ENCODE results near the gene TLE2.

Gene TLE2

DNA sequence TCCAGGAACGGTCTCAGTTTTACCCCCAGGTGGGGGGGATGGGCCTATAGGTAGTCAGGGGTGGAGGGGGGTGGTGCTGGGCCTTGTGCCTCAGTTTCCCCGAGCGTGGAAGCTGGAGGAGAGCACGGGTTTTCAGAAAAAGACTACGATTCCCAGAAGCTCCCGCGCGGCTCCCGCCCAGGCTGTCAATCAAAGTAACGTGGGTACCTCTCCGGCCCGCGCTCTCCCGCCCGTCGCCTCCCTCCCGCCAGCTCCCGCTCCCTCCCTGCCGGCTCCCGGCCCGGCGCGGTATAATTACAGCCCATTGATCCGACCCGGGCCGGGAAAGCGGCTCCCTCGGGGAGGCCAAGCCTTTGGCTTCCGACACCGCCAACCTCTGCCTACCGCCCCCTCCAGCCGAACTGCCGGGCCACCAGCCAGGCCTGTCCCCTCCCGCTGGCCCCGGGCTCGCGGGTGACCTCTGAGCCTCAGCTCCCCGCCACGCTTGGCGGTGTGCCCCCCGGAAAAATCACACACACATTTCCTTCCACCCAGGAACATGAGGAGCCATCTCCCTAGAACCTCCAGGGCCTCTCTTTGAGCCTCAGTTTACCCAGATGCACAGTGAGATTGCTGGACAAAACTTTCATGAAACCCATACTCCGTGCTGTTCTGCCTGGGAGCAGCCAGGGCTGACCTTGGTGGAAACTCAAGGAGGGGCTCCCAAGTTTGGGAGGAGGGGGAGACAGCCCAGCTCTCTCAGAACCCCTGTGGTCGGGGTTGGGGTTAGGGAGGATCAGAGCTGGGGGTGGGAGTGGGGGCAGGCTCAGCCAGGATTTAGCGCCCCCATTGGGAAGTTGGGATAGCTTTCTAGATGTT is 7.3 kb upstream of the TLE2 start:
- ATAC-seq (ENCODE audit: insufficient read depth, low read depth) = peak; percentile 62

DNA sequence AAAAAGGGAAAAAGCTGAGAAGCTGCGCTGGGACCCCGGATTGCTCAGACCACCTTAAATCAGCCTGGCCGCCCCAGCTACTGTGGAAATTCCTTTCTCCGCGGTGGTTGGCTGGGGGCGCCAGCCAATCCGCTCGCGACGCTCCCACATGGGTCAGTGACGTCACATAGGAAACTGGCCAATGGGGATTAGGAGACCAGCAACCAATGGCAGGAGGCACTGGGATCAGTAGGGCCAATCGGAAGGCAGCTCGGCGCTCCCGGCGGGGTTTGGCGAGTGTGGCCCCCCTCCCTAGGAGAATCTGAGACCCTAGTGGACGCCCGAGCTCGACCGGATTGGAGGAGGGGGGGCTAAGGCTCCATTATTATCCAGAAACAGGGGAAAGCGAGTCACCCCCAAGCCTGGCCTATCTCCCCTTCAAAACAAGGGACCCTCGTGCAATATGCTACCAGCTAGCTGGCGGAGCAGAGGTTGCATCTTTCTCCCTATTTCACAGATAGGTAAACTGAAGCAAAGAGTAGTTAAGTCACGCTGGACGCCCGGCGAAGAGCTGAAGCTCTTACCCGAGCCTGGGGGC is 6.5 kb upstream of the TLE2 start:
- TF ChIP-seq, protein P1, sequence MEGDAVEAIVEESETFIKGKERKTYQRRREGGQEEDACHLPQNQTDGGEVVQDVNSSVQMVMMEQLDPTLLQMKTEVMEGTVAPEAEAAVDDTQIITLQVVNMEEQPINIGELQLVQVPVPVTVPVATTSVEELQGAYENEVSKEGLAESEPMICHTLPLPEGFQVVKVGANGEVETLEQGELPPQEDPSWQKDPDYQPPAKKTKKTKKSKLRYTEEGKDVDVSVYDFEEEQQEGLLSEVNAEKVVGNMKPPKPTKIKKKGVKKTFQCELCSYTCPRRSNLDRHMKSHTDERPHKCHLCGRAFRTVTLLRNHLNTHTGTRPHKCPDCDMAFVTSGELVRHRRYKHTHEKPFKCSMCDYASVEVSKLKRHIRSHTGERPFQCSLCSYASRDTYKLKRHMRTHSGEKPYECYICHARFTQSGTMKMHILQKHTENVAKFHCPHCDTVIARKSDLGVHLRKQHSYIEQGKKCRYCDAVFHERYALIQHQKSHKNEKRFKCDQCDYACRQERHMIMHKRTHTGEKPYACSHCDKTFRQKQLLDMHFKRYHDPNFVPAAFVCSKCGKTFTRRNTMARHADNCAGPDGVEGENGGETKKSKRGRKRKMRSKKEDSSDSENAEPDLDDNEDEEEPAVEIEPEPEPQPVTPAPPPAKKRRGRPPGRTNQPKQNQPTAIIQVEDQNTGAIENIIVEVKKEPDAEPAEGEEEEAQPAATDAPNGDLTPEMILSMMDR (IDR thresholded peaks at IDR 0.05; ENCODE audit: borderline replicate concordance, extremely low read depth, low read length, poor library complexity, severe bottlenecking) = no peak
- no peak for TF ChIP-seq EZH2 (IDR thresholded peaks at IDR 0.05; ENCODE audit: borderline replicate concordance, low read depth, low read length, severe bottlenecking)
- Histone ChIP-seq H3K4me1 (ENCODE audit: insufficient read depth, low read length) (peaks cover 27% of the 10 kb centered on the region), H3K4me2 (ENCODE audit: insufficient read depth, low read length) (peak overlapping the region; percentile 80), H2AFZ (ENCODE audit: low read depth, low read length) (peak overlapping the region; percentile 76), H3K27ac (ENCODE audit: low read length) (peak overlapping the region; percentile 86), H3K36me3 (ENCODE audit: insufficient read depth, low read length) (no peaks in the 10 kb centered on the region), H3K9me3 (ENCODE audit: insufficient read depth, low read length, severe bottlenecking) (no peaks in the 10 kb centered on the region), H3K27me3 (ENCODE audit: insufficient read depth, low read length, poor library complexity) (peaks cover 5% of the 10 kb centered on the region), H3K4me3 (ENCODE audit: low read depth in 1 of 2, low read length in 2 of 2) (peak overlapping the region; percentile 38 to 69), H4K20me1 (ENCODE audit: insufficient read depth, low read length) (no peaks in the 10 kb centered on the region), H3K9ac (ENCODE audit: low read depth, low read length) (peak overlapping the region; percentile 84), H3K79me2 (ENCODE audit: insufficient read depth, low read length) (no peaks in the 10 kb centered on the region)
- ATAC-seq (ENCODE audit: insufficient read depth, low read depth) (peak; percentile 88), DNase-seq (peak; percentile 99)

More for the DNA sequence above, 7.3 kb upstream of the TLE2 start:
- Histone ChIP-seq H2AFZ (ENCODE audit: low read depth, low read length) (peak overlapping the region; percentile 76), H3K9ac (ENCODE audit: low read depth, low read length) (peak overlapping the region; percentile 84), H3K4me1 (ENCODE audit: insufficient read depth, low read length) (peaks cover 30% of the 10 kb centered on the region), H3K4me3 (ENCODE audit: low read depth in 1 of 2, low read length in 2 of 2) (peak overlapping the region; percentile 38 to 69), H3K79me2 (ENCODE audit: insufficient read depth, low read length) (no peaks in the 10 kb centered on the region), H3K27me3 (ENCODE audit: insufficient read depth, low read length, poor library complexity) (peaks cover 4% of the 10 kb centered on the region), H3K27ac (ENCODE audit: low read length) (peak overlapping the region; percentile 85), H3K36me3 (ENCODE audit: insufficient read depth, low read length) (no peaks in the 10 kb centered on the region), H3K9me3 (ENCODE audit: insufficient read depth, low read length, severe bottlenecking) (no peaks in the 10 kb centered on the region), H3K4me2 (ENCODE audit: insufficient read depth, low read length) (peak overlapping the region; percentile 80), H4K20me1 (ENCODE audit: insufficient read depth, low read length) (no peaks in the 10 kb centered on the region)
- DNase-seq = peak; percentile 88
- TF ChIP-seq, protein P1 (IDR thresholded peaks at IDR 0.05; ENCODE audit: borderline replicate concordance, extremely low read depth, low read length, poor library complexity, severe bottlenecking) = peak; percentile 17
- TF ChIP-seq EZH2 (IDR thresholded peaks at IDR 0.05; ENCODE audit: borderline replicate concordance, low read depth, low read length, severe bottlenecking) = no peak

DNA sequence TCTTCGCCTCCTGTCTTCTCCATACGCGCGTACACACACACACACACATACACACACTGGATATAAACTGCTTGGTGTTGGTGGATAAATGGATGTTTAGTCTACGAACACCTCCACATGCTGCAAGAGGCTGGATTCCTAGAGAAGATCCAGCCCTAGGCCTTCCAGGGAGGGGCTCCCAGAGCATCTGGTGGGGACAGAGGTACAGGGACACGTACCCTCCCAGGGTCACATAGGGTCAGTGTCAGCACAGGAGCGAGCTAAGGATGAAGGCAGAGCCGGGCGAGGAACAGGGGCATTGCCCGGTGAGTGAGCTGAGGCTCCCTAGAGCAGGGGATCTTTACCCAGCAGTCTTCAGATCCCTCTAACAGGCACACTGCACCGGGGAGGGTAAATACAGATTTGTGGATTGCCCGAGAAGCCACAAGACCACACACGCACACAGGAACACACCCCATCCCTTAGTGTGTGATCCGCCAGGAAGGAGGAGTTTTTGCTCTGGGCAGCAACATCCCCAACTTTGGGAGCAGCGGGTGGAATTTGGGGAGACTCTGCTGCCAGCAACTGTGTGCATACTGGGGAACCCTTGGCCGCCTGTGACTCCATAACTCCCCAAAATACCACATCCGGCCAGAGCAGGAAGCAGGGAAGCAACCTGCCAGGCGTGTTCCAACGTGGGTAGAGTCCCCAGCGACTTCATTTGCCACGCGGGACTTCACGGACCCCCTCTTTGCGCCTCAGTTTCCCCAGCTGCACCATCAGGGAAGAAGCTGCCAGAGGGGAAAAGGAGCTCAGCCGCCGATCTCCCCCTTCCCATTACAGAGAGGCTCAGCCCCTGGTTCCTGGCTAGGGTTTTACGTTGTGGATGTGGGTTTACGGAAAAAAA is 5.8 kb upstream of the TLE2 start:
- no peaks in the 10 kb centered on the region for H4K20me1 ChIP-seq (ENCODE audit: insufficient read depth, low read length)
- H3K9me3 ChIP-seq (ENCODE audit: insufficient read depth, low read length, severe bottlenecking) = no peaks in the 10 kb centered on the region
- ATAC-seq (ENCODE audit: insufficient read depth, low read depth) = peak; percentile 47
- peaks cover 27% of the 10 kb centered on the region for H3K4me1 ChIP-seq (ENCODE audit: insufficient read depth, low read length)
- H3K27ac ChIP-seq (ENCODE audit: low read length) = peak overlapping the region; percentile 86
- no peaks in the 10 kb centered on the region for H3K36me3 ChIP-seq (ENCODE audit: insufficient read depth, low read length)
- H3K4me2 ChIP-seq (ENCODE audit: insufficient read depth, low read length) = peak overlapping the region; percentile 80
- H3K79me2 ChIP-seq (ENCODE audit: insufficient read depth, low read length) = no peaks in the 10 kb centered on the region
- DNase-seq = peak; percentile 70
- TF ChIP-seq, protein P1 (IDR thresholded peaks at IDR 0.05; ENCODE audit: borderline replicate concordance, extremely low read depth, low read length, poor library complexity, severe bottlenecking) = no peak
- TF ChIP-seq EZH2 (IDR thresholded peaks at IDR 0.05; ENCODE audit: borderline replicate concordance, low read depth, low read length, severe bottlenecking) = no peak
- peak overlapping the region; percentile 84 for H3K9ac ChIP-seq (ENCODE audit: low read depth, low read length)
- peak overlapping the region; percentile 25 to 69; a peak in 3 of 4 replicates for H3K4me3 ChIP-seq (ENCODE audit: low read depth in 1 of 2, low read length in 2 of 2)
- H2AFZ ChIP-seq (ENCODE audit: low read depth, low read length) = peak overlapping the region; percentile 66
- peaks cover 12% of the 10 kb centered on the region for H3K27me3 ChIP-seq (ENCODE audit: insufficient read depth, low read length, poor library complexity)

All from DND-41 (cell line).